T-cell (primary cell): ENCODE data around the gene MN1. TPM values are rescaled to one million over a fixed set of nuclear protein-coding genes. Genes with fewer than 3 reads are reported as not detected.
"Not testable (repeated sequence)": the region's sequence is repeated elsewhere in the genome, so short reads cannot be mapped to it uniquely, and the experiment has no call there.

Source experiments
- ATAC-seq, 4 experiments: fragments of 200-7000 bp in 3 of 4; fragments of 150-1000 bp in 1 of 4; cut with Tn5 transposase; replicated peaks in 1 of 4; 1 replicate in 3 of 4; 2 replicates in 1 of 4; pipeline ENCODE4 v1.10.0; 2021; ENCODE audit warnings: moderate library complexity in 3 of 4, mild to moderate bottlenecking in 2 of 4, moderate number of reproducible peaks in 1 of 4
- CTCF ChIA-PET, 2 donors: fragments of 300-600 bp; sonication (Branson Sonifier 250); formaldehyde crosslinking; loops; one replicate each; lab custom pipeline; 2022; ENCODE audit warnings: antibody characterized with exemption in 2 of 2; lab: Charles Lee
- POLR2A ChIA-PET, 2 donors: fragments of 300-600 bp; sonication (Branson Sonifier 250); formaldehyde crosslinking; loops; one replicate each; lab custom pipeline; 2022; ENCODE audit warnings: antibody characterized with exemption in 2 of 2; lab: Charles Lee
- DNase-seq, 35 experiments: peaks; one replicate each; pipeline versions ENCODE4 v3.0.0 to v3.0.0-alpha.2; 2013 to 2023
- H3K27ac ChIP-seq: one replicate; pipeline ENCODE4 v1.5.1; 2013; ENCODE audit warnings: low read length
- H3K27me3 ChIP-seq, 2 experiments: replicated peaks in 1 of 2; 1 replicate in 1 of 2; 2 replicates in 1 of 2; pipeline versions ENCODE4 v1.6.1 to v1.7.0; 2013; ENCODE audit warnings: low read length in 1 of 2, mixed read lengths in 1 of 2; ENCODE audit not compliant: control insufficient read depth in 2 of 2, insufficient read depth in 2 of 2; ENCODE audit errors: extremely low read depth in 1 of 2
- H3K36me3 ChIP-seq, 2 donors: 1 replicate in 1 of 2; 2 replicates in 1 of 2; pipeline versions ENCODE4 v1.6.1 to v1.7.0; 2013; ENCODE audit warnings: low read length in 1 of 2; ENCODE audit not compliant: control insufficient read depth in 2 of 2, insufficient read depth in 1 of 2; ENCODE audit errors: extremely low read depth in 1 of 2
- H3K4me1 ChIP-seq, 2 experiments: 1 replicate in 1 of 2; 2 replicates in 1 of 2; pipeline versions ENCODE4 v1.6.1 to v1.7.0; 2013; ENCODE audit warnings: low read length in 2 of 2, mixed read lengths in 1 of 2; ENCODE audit not compliant: insufficient read depth in 2 of 2, control insufficient read depth in 1 of 2; ENCODE audit errors: extremely low read depth in 1 of 2
- H3K4me3 ChIP-seq, 2 donors: 1 replicate in 1 of 2; 2 replicates in 1 of 2; pipeline versions ENCODE4 v1.5.1 to v1.7.0; 2013; ENCODE audit warnings: mild to moderate bottlenecking in 2 of 2, low read length in 1 of 2, moderate library complexity in 1 of 2; ENCODE audit not compliant: control insufficient read depth in 1 of 2; ENCODE audit errors: extremely low read depth in 1 of 2
- H3K9me3 ChIP-seq: 2 replicates; pipeline ENCODE4 v1.7.0; 2013
- H3K27ac Mint-ChIP-seq, 2 donors: one replicate each; pipeline ENCODE4 v1.8.0; 2020 to 2021; ENCODE audit warnings: mild to moderate bottlenecking in 2 of 2, mixed read lengths in 2 of 2
- H3K27me3 Mint-ChIP-seq, 2 donors: one replicate each; pipeline ENCODE4 v1.8.0; 2021 to 2022; ENCODE audit warnings: mixed read lengths in 2 of 2
- H3K36me3 Mint-ChIP-seq: one replicate; pipeline ENCODE4 v1.8.0; 2021; ENCODE audit warnings: mixed read lengths
- H3K4me1 Mint-ChIP-seq, 3 donors: one replicate each; pipeline ENCODE4 v1.8.0; 2020 to 2022; ENCODE audit warnings: mixed read lengths in 3 of 3, mild to moderate bottlenecking in 1 of 3
- H3K4me3 Mint-ChIP-seq, 3 donors: one replicate each; pipeline ENCODE4 v1.8.0; 2020 to 2022; ENCODE audit warnings: mild to moderate bottlenecking in 3 of 3, mixed read lengths in 3 of 3, moderate library complexity in 3 of 3
- H3K9me3 Mint-ChIP-seq, 3 donors: one replicate each; pipeline ENCODE4 v1.8.0; 2020 to 2022; ENCODE audit warnings: mixed read lengths in 3 of 3
- WGBS: methylation state at CpG from one replicate; pipeline ENCODE4 v1.1.5; 2013; ENCODE audit warnings: missing lambda C conversion rate; ENCODE audit not compliant: insufficient coverage; 5-methylcytosine and 5-hydroxymethylcytosine counted together
- total RNA-seq, 35 experiments: library from RNA in 6 of 35; stranded (reverse) in 6 of 35; fragments of 120-200 nt in 1 of 35; gene quantifications; one replicate each; pipeline versions ENCODE4 v1.2.1 to v1.2.4 and lab custom pipeline; 2013 to 2026

Gene MN1
- total RNA-seq, 5 donors from 2014 or later (not counting 1 experiment from before 2014, with no cell fraction given), result 0.22 to 0.43 (median 0.32) TPM

- no peaks in the 10 kb centered on the region for H3K9me3 Mint-ChIP-seq
- ATAC-seq, result no peak
- POLR2A ChIA-PET, result no interaction called here
- H3K4me3 ChIP-seq, result no peak overlapping the region
- no peak overlapping the region for H3K27ac ChIP-seq
- no peaks in the 10 kb centered on the region for H3K9me3 ChIP-seq
- H3K27me3 ChIP-seq, result peaks cover 0 to 26% of the 10 kb centered on the region in 2 experiments
- H3K36me3 ChIP-seq, result no peaks in the 10 kb centered on the region
- H3K4me1 ChIP-seq, result no peaks in the 10 kb centered on the region
- H3K27me3 Mint-ChIP-seq, result peaks cover 11 to 23% of the 10 kb centered on the region in 2 donors
- no peaks in the 10 kb centered on the region for H3K36me3 Mint-ChIP-seq
- CTCF ChIA-PET, result no interaction called here
- H3K27ac Mint-ChIP-seq, result no peak overlapping the region
- peaks cover 0 to 2% (median 0%) of the 10 kb centered on the region in 3 donors for H3K4me1 Mint-ChIP-seq
- no peak for DNase-seq
- H3K4me3 Mint-ChIP-seq, result no peak overlapping the region
- 93% methylated on average over 3 of the region's 13 CpGs for WGBS
Observed at GRCh38 chr22:27747396-27748221, 53.9 kb downstream of the MN1 start.

GRCh38 chr22:27746918-27747317 lies 54.6 kb downstream of the MN1 start:
- ChIA-PET POLR2A (no interaction called here), CTCF (no interaction called here)
- Mint-ChIP-seq H3K27ac (no peak overlapping the region), H3K36me3 (no peaks in the 10 kb centered on the region), H3K9me3 (no peaks in the 10 kb centered on the region), H3K4me3 (no peak overlapping the region), H3K27me3 (peaks cover 11 to 23% of the 10 kb centered on the region in 2 donors), H3K4me1 (peaks cover 0 to 2% (median 0%) of the 10 kb centered on the region in 3 donors)
- Histone ChIP-seq H3K4me1 (no peaks in the 10 kb centered on the region), H3K27me3 (peaks cover 0 to 26% of the 10 kb centered on the region in 2 experiments), H3K4me3 (no peak overlapping the region), H3K36me3 (no peaks in the 10 kb centered on the region), H3K27ac (no peak overlapping the region), H3K9me3 (no peaks in the 10 kb centered on the region)
- no peak for ATAC-seq
- DNase-seq, result no peak
- WGBS, result 97% methylated on average over 6 of the region's 8 CpGs

- peaks cover 0 to 2% (median 0%) of the 10 kb centered on the region in 3 donors for H3K4me1 Mint-ChIP-seq
Observed at GRCh38 chr22:27745809-27746208, 55.7 kb downstream of the MN1 start.

GRCh38 chr22:27745154-27745553 lies 56.4 kb downstream of the MN1 start:
- POLR2A ChIA-PET, result no interaction called here
- no peak overlapping the region for H3K4me3 ChIP-seq
- Mint-ChIP-seq H3K27me3 (peaks cover 11 to 17% of the 10 kb centered on the region in 2 donors), H3K36me3 (no peaks in the 10 kb centered on the region), H3K27ac (no peak overlapping the region), H3K4me1 (peaks cover 0 to 2% (median 0%) of the 10 kb centered on the region in 3 donors), H3K9me3 (peaks cover 0 to 5% (median 0%) of the 10 kb centered on the region in 3 donors), H3K4me3 (no peak overlapping the region)
- no peaks in the 10 kb centered on the region for H3K36me3 ChIP-seq
- no peaks in the 10 kb centered on the region for H3K4me1 ChIP-seq
- no peak for DNase-seq
- H3K27ac ChIP-seq, result no peak overlapping the region
- no peaks in the 10 kb centered on the region for H3K9me3 ChIP-seq
- H3K27me3 ChIP-seq, result peaks cover 0 to 26% of the 10 kb centered on the region in 2 experiments
- ATAC-seq, result no peak
- WGBS, result no CpG with 5 or more reads among the region's 4 CpGs
- CTCF ChIA-PET, result no interaction called here

More at GRCh38 chr22:27745809-27746208, 55.7 kb downstream of the MN1 start:
- no peak overlapping the region for H3K27ac Mint-ChIP-seq
- no peaks in the 10 kb centered on the region for H3K36me3 ChIP-seq
- H3K27ac ChIP-seq, result no peak overlapping the region
- peaks cover 0 to 26% of the 10 kb centered on the region in 2 experiments for H3K27me3 ChIP-seq
- DNase-seq (no peak), ATAC-seq (no peak)
- H3K4me3 Mint-ChIP-seq, result no peak overlapping the region
- ChIA-PET CTCF (no interaction called here), POLR2A (no interaction called here)
- WGBS, result 93% methylated on average over 6 of the region's 7 CpGs
- peaks cover 11 to 21% of the 10 kb centered on the region in 2 donors for H3K27me3 Mint-ChIP-seq
- no peaks in the 10 kb centered on the region for H3K36me3 Mint-ChIP-seq
- H3K9me3 Mint-ChIP-seq, result no peaks in the 10 kb centered on the region
- H3K4me1 ChIP-seq, result no peaks in the 10 kb centered on the region
- H3K9me3 ChIP-seq, result no peaks in the 10 kb centered on the region
- no peak overlapping the region for H3K4me3 ChIP-seq

GRCh38 chr22:27744078-27744477 lies 57.5 kb downstream of the MN1 start:
- WGBS, result 96% methylated on average over 8 of the region's 15 CpGs
- POLR2A ChIA-PET, H3K4me1 Mint-ChIP-seq, H3K9me3 ChIP-seq, H3K4me3 ChIP-seq, ATAC-seq, H3K36me3 ChIP-seq, DNase-seq, H3K9me3 Mint-ChIP-seq, H3K27ac Mint-ChIP-seq, CTCF ChIA-PET, H3K36me3 Mint-ChIP-seq, H3K27ac ChIP-seq, H3K4me3 Mint-ChIP-seq, H3K4me1 ChIP-seq: not testable (repeated sequence)
- H3K27me3 ChIP-seq, result peaks cover 0 to 20% of the 10 kb centered on the region in 2 experiments
- H3K27me3 Mint-ChIP-seq, result peaks cover 8 to 11% of the 10 kb centered on the region in 2 donors

GRCh38 chr22:27740202-27740748 lies 61.3 kb downstream of the MN1 start:
- Histone ChIP-seq H3K9me3 (no peaks in the 10 kb centered on the region), H3K4me3 (no peak overlapping the region), H3K27me3 (peaks cover 0 to 4% of the 10 kb centered on the region in 2 experiments), H3K4me1 (no peaks in the 10 kb centered on the region), H3K27ac (no peak overlapping the region), H3K36me3 (no peaks in the 10 kb centered on the region)
- H3K36me3 Mint-ChIP-seq, result no peaks in the 10 kb centered on the region
- WGBS, result 92% methylated on average over 1 of the region's 3 CpGs
- H3K4me3 Mint-ChIP-seq, result no peak overlapping the region
- CTCF ChIA-PET, result no interaction called here
- peaks cover 6 to 14% (median 13%) of the 10 kb centered on the region in 3 donors for H3K9me3 Mint-ChIP-seq
- POLR2A ChIA-PET, result no interaction called here
- no peak for DNase-seq
- H3K4me1 Mint-ChIP-seq, result no peaks in the 10 kb centered on the region
- no peak for ATAC-seq
- H3K27me3 Mint-ChIP-seq, result peaks cover 0 to 2% of the 10 kb centered on the region in 2 donors
- no peak overlapping the region for H3K27ac Mint-ChIP-seq
